NCI-H2107 (cell line): ENCODE measurements around the gene EIF1AD.
A peak's percentile ranks its signal among the peaks of the same experiment; 100 is the strongest.
"Not testable (repeated sequence)": the region's sequence is repeated elsewhere in the genome, so short reads cannot be mapped to it uniquely, and the experiment has no call there.

Experiments
- DNase-seq: peaks from one replicate; lab custom pipeline; 2025; lab: John Stamatoyannopoulos, UW

The EIF1AD gene

GRCh38 chr11:66022401-66023185, 20.6 kb upstream of the EIF1AD start:
- peak; percentile 23 for DNase-seq

- DNase-seq: no peak
Observed at GRCh38 chr11:66020618-66021357, 18.8 kb upstream of the EIF1AD start.

- DNase-seq: no peak
Observed at GRCh38 chr11:66020212-66020611, 18.3 kb upstream of the EIF1AD start.

- DNase-seq: no peak
Observed at GRCh38 chr11:66017321-66017720, 15.4 kb upstream of the EIF1AD start.

GRCh38 chr11:66016793-66017177, 14.8 kb upstream of the EIF1AD start:
- DNase-seq: no peak

GRCh38 chr11:66015936-66016792, 14.2 kb upstream of the EIF1AD start:
- DNase-seq: no peak

- no peak for DNase-seq
Observed at GRCh38 chr11:66015454-66015881, 13.5 kb upstream of the EIF1AD start.

- no peak for DNase-seq
Observed at GRCh38 chr11:66014804-66015453, 13.0 kb upstream of the EIF1AD start.

GRCh38 chr11:66013762-66014100, 11.8 kb upstream of the EIF1AD start:
- no peak for DNase-seq

- DNase-seq: no peak
Observed at GRCh38 chr11:66012946-66013761, 11.2 kb upstream of the EIF1AD start.

GRCh38 chr11:66012371-66012945, 10.5 kb upstream of the EIF1AD start:
- no peak for DNase-seq

GRCh38 chr11:66011785-66012303, 9.9 kb upstream of the EIF1AD start, which contains the start of gene CST6:
TSS of gene CST6 (plus strand) at chr11:66012008. CDS start at chr11:66012045, 37 bp downstream.
- DNase-seq: no peak

GRCh38 chr11:66011239-66011784, 9.4 kb upstream of the EIF1AD start:
- no peak for DNase-seq

GRCh38 chr11:66010036-66010435, 8.1 kb upstream of the EIF1AD start:
- DNase-seq: not testable (repeated sequence)

GRCh38 chr11:66008468-66009101, 6.6 kb upstream of the EIF1AD start:
- no peak for DNase-seq

GRCh38 chr11:66008095-66008467, 6.1 kb upstream of the EIF1AD start:
- DNase-seq: no peak

GRCh38 chr11:66007201-66007634, 5.3 kb upstream of the EIF1AD start:
- DNase-seq: no peak

- DNase-seq: no peak
Observed at GRCh38 chr11:66006891-66007176, 4.9 kb upstream of the EIF1AD start.

GRCh38 chr11:66006134-66006890, 4.4 kb upstream of the EIF1AD start:
- no peak for DNase-seq
